GM18873 (cell line): ENCODE results near the gene KRTAP21-1.
"Not testable (repeated sequence)": the region's sequence is repeated elsewhere in the genome, so short reads cannot be mapped to it uniquely, and the experiment has no call there.

ENCODE experiments used
- ATAC-seq: cut with Tn5 transposase; IDR thresholded peaks from one replicate; pipeline ENCODE4 v1.9.1; 2021; ENCODE audit warnings: mild to moderate bottlenecking, moderate library complexity, moderate number of reproducible peaks; ENCODE audit not compliant: unreplicated experiment, low FRiP score

The KRTAP21-1 gene

DNA sequence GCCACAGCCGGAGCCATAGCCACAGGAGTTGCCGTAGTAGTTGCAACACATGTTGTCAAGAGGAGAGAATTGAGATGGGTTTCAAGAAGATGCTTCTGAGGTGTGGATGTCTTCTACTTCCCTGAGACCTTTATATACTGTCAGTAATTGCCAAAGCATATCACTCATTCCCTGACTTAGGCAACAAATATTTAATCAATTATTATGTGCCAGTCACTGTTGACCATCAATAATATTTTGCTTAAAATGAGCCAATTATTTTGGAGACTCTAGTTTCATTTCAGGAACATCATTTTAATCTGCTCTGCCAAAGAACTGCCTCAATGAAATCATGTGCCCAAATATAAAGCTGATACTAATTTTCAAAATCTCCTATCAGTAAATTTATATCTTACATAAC is at the start of gene KRTAP21-1:
TSS of gene KRTAP21-1 (minus strand) at position 101 of the 400 bp plus-strand sequence. CDS start at position 51, 50 bp downstream.
- not testable (repeated sequence) for ATAC-seq

GRCh38 chr21:30800605-30801004 is 45.4 kb upstream of the KRTAP21-1 start:
- ATAC-seq: no peak

GRCh38 chr21:30793581-30794314 is 38.5 kb upstream of the KRTAP21-1 start:
- no peak for ATAC-seq

GRCh38 chr21:30779249-30779648 is 24.0 kb upstream of the KRTAP21-1 start:
- no peak for ATAC-seq

GRCh38 chr21:30769724-30770431 is 14.7 kb upstream of the KRTAP21-1 start:
- no peak for ATAC-seq

- no peak for ATAC-seq
These were observed 5.5 kb upstream of the KRTAP21-1 start for GRCh38 chr21:30760776-30761175.

DNA sequence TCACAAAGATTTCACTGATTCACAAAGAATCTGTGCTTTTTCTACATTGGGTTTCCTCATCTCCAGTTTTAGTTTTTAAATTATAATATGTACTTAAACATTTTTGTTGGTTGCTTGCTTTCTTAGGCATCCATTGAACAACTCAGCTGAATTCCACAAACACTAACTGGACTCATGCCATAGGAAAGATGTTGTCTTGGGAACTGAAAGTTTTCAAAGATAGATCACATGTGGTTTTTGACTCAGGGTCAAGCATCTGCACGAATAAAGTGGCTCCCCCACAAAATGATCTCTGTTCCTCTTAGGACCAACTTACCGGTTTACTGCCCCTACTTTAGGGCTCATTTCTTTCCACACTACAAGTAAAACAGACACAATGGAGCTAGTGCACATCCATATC is 3.1 kb upstream of the KRTAP21-1 start:
- ATAC-seq: no peak

GRCh38 chr21:30747159-30747558 is 8.1 kb downstream of the KRTAP21-1 start, which contains the start of gene KRTAP21-2:
KRTAP21-2 (minus strand) TSS chr21:30747259; CDS start chr21:30747202, 57 bp downstream.
- no peak for ATAC-seq

DNA sequence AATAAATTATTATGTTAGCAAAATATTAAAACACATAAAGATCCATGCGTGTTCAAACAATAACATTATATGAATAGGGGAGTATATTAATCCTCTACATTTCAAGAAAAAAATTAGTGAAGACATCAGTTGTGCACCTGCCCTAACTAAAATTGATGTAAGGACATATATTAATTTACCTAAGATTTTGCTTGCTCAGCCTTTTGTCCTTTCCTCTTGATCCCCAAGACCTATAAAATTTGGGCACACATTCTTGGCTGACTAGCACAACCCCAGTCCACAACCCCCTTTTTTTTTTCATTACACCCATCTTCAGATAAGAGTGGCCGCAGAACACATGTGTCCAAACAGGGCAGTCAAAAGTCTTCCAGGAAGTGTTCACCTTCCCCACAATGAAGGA is 14.8 kb downstream of the KRTAP21-1 start:
- no peak for ATAC-seq

DNA sequence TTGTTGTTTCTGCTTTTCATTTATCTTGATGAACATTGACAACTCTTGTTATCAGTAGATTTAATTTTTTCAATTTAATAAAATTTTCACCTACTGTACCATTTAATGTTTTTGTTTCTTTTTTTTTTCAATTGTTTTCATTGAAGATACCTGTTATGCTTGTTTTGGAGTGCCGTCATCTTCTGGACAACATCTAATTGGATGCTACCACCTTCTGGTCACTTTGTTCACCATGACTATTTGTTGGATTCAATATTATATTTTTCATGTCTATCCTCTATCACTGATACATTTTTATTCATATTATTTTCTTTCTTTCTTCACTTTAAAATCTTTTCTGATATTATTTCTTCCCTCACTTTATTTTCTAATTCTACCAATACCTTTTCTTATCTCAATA is 22.2 kb downstream of the KRTAP21-1 start:
- ATAC-seq: no peak

GRCh38 chr21:30726726-30727125 is 28.5 kb downstream of the KRTAP21-1 start:
- ATAC-seq: no peak

- no peak for ATAC-seq
These were observed 35.8 kb downstream of the KRTAP21-1 start for GRCh38 chr21:30719401-30719800.

- ATAC-seq: no peak
These were observed 36.9 kb downstream of the KRTAP21-1 start, which contains the start of gene KRTAP21-3 for GRCh38 chr21:30718239-30718909. KRTAP21-3 (minus strand) TSS chr21:30718777; CDS start chr21:30718759, 18 bp downstream.

GRCh38 chr21:30717105-30717504 is 38.1 kb downstream of the KRTAP21-1 start:
- no peak for ATAC-seq

GRCh38 chr21:30714946-30715345 is 40.3 kb downstream of the KRTAP21-1 start:
- ATAC-seq: no peak

GRCh38 chr21:30714456-30714855 is 40.8 kb downstream of the KRTAP21-1 start:
- no peak for ATAC-seq

GRCh38 chr21:30713766-30714165 is 41.5 kb downstream of the KRTAP21-1 start:
- no peak for ATAC-seq

GRCh38 chr21:30710499-30710898 is 44.7 kb downstream of the KRTAP21-1 start:
- ATAC-seq: no peak

- ATAC-seq: no peak
These were observed 47.8 kb downstream of the KRTAP21-1 start for GRCh38 chr21:30707409-30707808.
